ENCODE data around the gene UQCC5.

UQCC5 gene

DNA sequence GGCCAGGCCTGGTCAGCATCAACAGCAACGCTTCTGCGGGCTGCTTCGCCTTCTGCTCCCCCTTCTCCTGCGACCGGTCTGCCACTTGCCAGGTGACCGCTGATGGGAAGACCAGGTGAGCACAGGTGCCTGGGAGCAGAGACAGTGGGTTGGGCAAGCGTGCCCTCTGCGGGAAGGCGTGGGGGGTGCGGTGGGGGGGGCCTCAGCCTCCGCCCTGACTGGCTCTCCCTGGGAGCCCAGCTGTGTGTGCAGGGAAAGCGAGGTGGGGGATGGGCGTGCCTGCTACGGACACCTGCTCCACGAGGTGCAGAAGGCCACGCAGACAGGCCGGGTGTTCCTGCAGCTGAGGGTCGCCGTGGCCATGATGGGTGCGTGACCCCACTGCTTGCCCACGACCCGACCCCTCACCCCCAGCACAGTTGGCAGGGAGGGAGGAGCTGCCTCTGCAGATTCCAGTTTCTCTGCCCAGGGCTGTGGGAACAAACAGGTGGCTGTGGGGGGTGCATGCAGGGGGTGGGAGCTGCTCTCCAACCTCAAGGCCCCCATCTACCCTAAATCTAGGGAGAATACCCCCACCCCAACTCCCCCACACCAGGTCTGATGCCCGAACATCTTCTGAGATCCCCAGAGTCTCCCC lies 32.5 kb upstream of the UQCC5 start:
- no peak overlapping the region for H3K4me2 ChIP-seq (ENCODE audit: low read length)
- H3K27me3 ChIP-seq (ENCODE audit: control insufficient read depth, insufficient read depth, low read length): no peaks in the 10 kb centered on the region
- TF ChIP-seq, protein P1, sequence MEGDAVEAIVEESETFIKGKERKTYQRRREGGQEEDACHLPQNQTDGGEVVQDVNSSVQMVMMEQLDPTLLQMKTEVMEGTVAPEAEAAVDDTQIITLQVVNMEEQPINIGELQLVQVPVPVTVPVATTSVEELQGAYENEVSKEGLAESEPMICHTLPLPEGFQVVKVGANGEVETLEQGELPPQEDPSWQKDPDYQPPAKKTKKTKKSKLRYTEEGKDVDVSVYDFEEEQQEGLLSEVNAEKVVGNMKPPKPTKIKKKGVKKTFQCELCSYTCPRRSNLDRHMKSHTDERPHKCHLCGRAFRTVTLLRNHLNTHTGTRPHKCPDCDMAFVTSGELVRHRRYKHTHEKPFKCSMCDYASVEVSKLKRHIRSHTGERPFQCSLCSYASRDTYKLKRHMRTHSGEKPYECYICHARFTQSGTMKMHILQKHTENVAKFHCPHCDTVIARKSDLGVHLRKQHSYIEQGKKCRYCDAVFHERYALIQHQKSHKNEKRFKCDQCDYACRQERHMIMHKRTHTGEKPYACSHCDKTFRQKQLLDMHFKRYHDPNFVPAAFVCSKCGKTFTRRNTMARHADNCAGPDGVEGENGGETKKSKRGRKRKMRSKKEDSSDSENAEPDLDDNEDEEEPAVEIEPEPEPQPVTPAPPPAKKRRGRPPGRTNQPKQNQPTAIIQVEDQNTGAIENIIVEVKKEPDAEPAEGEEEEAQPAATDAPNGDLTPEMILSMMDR (IDR thresholded peaks at IDR 0.05): no peak
- no peak overlapping the region for H2AFZ ChIP-seq
- no peak overlapping the region for H3K27ac ChIP-seq
- H3K4me3 ChIP-seq (ENCODE audit: low read depth, low read length): no peak overlapping the region
- H3K36me3 ChIP-seq (ENCODE audit: control insufficient read depth, insufficient read depth, low read length): no peaks in the 10 kb centered on the region
- H3K9ac ChIP-seq: no peak overlapping the region
- H3K4me1 ChIP-seq: no peaks in the 10 kb centered on the region
- H3K9me3 ChIP-seq (ENCODE audit: control insufficient read depth, low read length): no peaks in the 10 kb centered on the region
- H3K79me2 ChIP-seq: no peaks in the 10 kb centered on the region

- H3K79me2 ChIP-seq: no peaks in the 10 kb centered on the region
- H3K9ac ChIP-seq: no peak overlapping the region
- H2AFZ ChIP-seq: no peak overlapping the region
- H3K4me1 ChIP-seq: no peaks in the 10 kb centered on the region
- TF ChIP-seq, protein P1 (IDR thresholded peaks at IDR 0.05): no peak
- no peak overlapping the region for H3K27ac ChIP-seq
- H3K4me2 ChIP-seq (ENCODE audit: low read length): no peak overlapping the region
- H3K27me3 ChIP-seq (ENCODE audit: control insufficient read depth, insufficient read depth, low read length): no peaks in the 10 kb centered on the region
- H3K9me3 ChIP-seq (ENCODE audit: control insufficient read depth, low read length): no peaks in the 10 kb centered on the region
- no peaks in the 10 kb centered on the region for H3K36me3 ChIP-seq (ENCODE audit: control insufficient read depth, insufficient read depth, low read length)
- H3K4me3 ChIP-seq (ENCODE audit: low read depth, low read length): no peak overlapping the region
These were observed 31.4 kb upstream of the UQCC5 start for GRCh38 chr3:52504977-52505376.

- H3K27ac ChIP-seq: no peak overlapping the region
- H3K27me3 ChIP-seq (ENCODE audit: control insufficient read depth, insufficient read depth, low read length): no peaks in the 10 kb centered on the region
- no peak overlapping the region for H3K9ac ChIP-seq
- no peak overlapping the region for H2AFZ ChIP-seq
- no peaks in the 10 kb centered on the region for H3K4me1 ChIP-seq
- no peaks in the 10 kb centered on the region for H3K79me2 ChIP-seq
- no peak overlapping the region for H3K4me3 ChIP-seq (ENCODE audit: low read depth, low read length)
- H3K4me2 ChIP-seq (ENCODE audit: low read length): no peak overlapping the region
- H3K36me3 ChIP-seq (ENCODE audit: control insufficient read depth, insufficient read depth, low read length): no peaks in the 10 kb centered on the region
- no peaks in the 10 kb centered on the region for H3K9me3 ChIP-seq (ENCODE audit: control insufficient read depth, low read length)
- TF ChIP-seq, protein P1 (IDR thresholded peaks at IDR 0.05): no peak
These were observed 30.0 kb upstream of the UQCC5 start for GRCh38 chr3:52506266-52506966.

DNA sequence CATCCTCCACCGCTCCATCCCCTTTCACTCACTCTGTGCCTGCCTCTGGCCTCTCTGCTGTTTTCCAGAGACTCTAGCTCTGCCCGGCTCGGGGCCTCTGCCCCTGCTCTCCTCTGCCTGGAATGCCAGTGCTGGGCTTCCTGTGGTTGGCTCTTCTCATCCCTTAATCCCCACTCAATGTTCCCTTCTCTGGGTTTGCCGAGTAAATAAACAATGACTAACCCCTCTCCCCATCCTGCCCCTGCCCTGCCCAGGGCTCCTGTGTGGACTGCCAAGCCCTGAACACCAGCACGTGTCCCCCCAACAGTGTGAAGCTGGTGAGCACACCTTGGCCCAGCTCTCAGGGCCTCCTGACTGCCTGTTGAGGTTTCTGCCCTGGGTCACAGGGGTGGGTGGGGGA lies 29.0 kb upstream of the UQCC5 start:
- Histone ChIP-seq H3K79me2 (no peaks in the 10 kb centered on the region), H3K9ac (no peak overlapping the region), H3K4me3 (ENCODE audit: low read depth, low read length) (no peak overlapping the region), H3K4me1 (no peaks in the 10 kb centered on the region), H2AFZ (no peak overlapping the region), H3K36me3 (ENCODE audit: control insufficient read depth, insufficient read depth, low read length) (no peaks in the 10 kb centered on the region), H3K9me3 (ENCODE audit: control insufficient read depth, low read length) (no peaks in the 10 kb centered on the region), H3K4me2 (ENCODE audit: low read length) (no peak overlapping the region), H3K27ac (no peak overlapping the region), H3K27me3 (ENCODE audit: control insufficient read depth, insufficient read depth, low read length) (no peaks in the 10 kb centered on the region)
- TF ChIP-seq, protein P1 (IDR thresholded peaks at IDR 0.05): no peak
